GM19193 (cell line): ENCODE measurements around the gene USP10.

Experiments used
- POLR2A ChIP-seq: IDR thresholded peaks from 4 replicates; pipeline ENCODE4 v1.6.1; 2011; ENCODE audit not compliant: insufficient read depth, insufficient read length; ENCODE audit errors: extremely low read depth

USP10 gene

GRCh38 chr16:84683691-84684591 is 15.9 kb upstream of the USP10 start:
- no peak for TF ChIP-seq POLR2A

GRCh38 chr16:84684592-84684965 is 15.2 kb upstream of the USP10 start:
- no peak for TF ChIP-seq POLR2A

GRCh38 chr16:84685210-84685609 is 14.6 kb upstream of the USP10 start:
- TF ChIP-seq POLR2A = no peak

GRCh38 chr16:84686707-84687298 is 13.0 kb upstream of the USP10 start:
- TF ChIP-seq POLR2A = no peak

GRCh38 chr16:84687715-84688114 is 12.1 kb upstream of the USP10 start:
- TF ChIP-seq POLR2A = no peak

GRCh38 chr16:84689111-84689510 is 10.7 kb upstream of the USP10 start:
- no peak for TF ChIP-seq POLR2A

GRCh38 chr16:84690088-84690819 is 9.5 kb upstream of the USP10 start:
- no peak for TF ChIP-seq POLR2A

GRCh38 chr16:84692451-84693214 is 7.2 kb upstream of the USP10 start:
- no peak for TF ChIP-seq POLR2A

GRCh38 chr16:84694980-84695379 is 4.8 kb upstream of the USP10 start:
- TF ChIP-seq POLR2A = no peak

GRCh38 chr16:84699147-84699711 is 571 bp upstream of the USP10 start:
- TF ChIP-seq POLR2A = no peak

GRCh38 chr16:84700446-84701300 is 873 bp downstream of the USP10 start:
- TF ChIP-seq POLR2A = no peak

GRCh38 chr16:84703681-84704080 is 3.9 kb downstream of the USP10 start:
- no peak for TF ChIP-seq POLR2A

- no peak for TF ChIP-seq POLR2A
Measured at GRCh38 chr16:84704253-84704652, 4.5 kb downstream of the USP10 start.

GRCh38 chr16:84706856-84707255 is 7.1 kb downstream of the USP10 start:
- no peak for TF ChIP-seq POLR2A
